ENCODE results near the gene FLOT1. TPM values are rescaled to one million over a fixed set of nuclear protein-coding genes. Genes with fewer than 3 reads are reported as not detected.
A peak's percentile ranks its signal among the peaks of the same experiment; 100 is the strongest.
"Not testable (repeated sequence)": the region's sequence is repeated elsewhere in the genome, so short reads cannot be mapped to it uniquely, and the experiment has no call there.

FLOT1 gene
- total RNA-seq, 1 donor from 2014 or later = 71.5 TPM

- peak; percentile 97 for DNase-seq
Observed at GRCh38 chr6:30744054-30744805, 1.7 kb upstream of the FLOT1 start, which contains the start of gene IER3. TSS of gene IER3 (minus strand) at chr6:30744547. CDS start at chr6:30744518, 29 bp downstream.

GRCh38 chr6:30743099-30744053 lies 889 bp upstream of the FLOT1 start:
- peak; percentile 42 for DNase-seq

- no peak for DNase-seq
Observed at GRCh38 chr6:30741789-30742315, 635 bp downstream of the FLOT1 start.

- DNase-seq = no peak
Observed at GRCh38 chr6:30741063-30741779, 1.3 kb downstream of the FLOT1 start.

GRCh38 chr6:30740540-30740870 lies 2.0 kb downstream of the FLOT1 start:
- no peak for DNase-seq

- no peak for DNase-seq
Observed at GRCh38 chr6:30738532-30738931, 4.0 kb downstream of the FLOT1 start.

- no peak for DNase-seq
Observed at GRCh38 chr6:30735668-30736314, 6.7 kb downstream of the FLOT1 start.

- no peak for DNase-seq
Observed at GRCh38 chr6:30732237-30732943, 10.1 kb downstream of the FLOT1 start.

- DNase-seq = peak; percentile 91
Observed at GRCh38 chr6:30730601-30731435, 11.7 kb downstream of the FLOT1 start.

GRCh38 chr6:30727920-30728553 lies 14.4 kb downstream of the FLOT1 start:
- no peak for DNase-seq

- no peak for DNase-seq
Observed at GRCh38 chr6:30726506-30727413, 15.7 kb downstream of the FLOT1 start.

- DNase-seq = peak; percentile 23
Observed at GRCh38 chr6:30725713-30726505, 16.6 kb downstream of the FLOT1 start.

GRCh38 chr6:30724906-30725667 lies 17.4 kb downstream of the FLOT1 start:
- DNase-seq = no peak

- DNase-seq = peak; percentile 33
Observed at GRCh38 chr6:30723843-30724741, 18.4 kb downstream of the FLOT1 start.

- DNase-seq = not testable (repeated sequence)
Observed at GRCh38 chr6:30723159-30723842, 19.2 kb downstream of the FLOT1 start.
